OCI-LY1 (cell line): ENCODE results near the gene HACE1.

Source experiments
- H2AFZ ChIP-seq: fragments of 200-600 bp; sonication (generic), shearing (Covaris generic); 2 replicates; pipeline ENCODE4 v1.6.0; 2014; ENCODE audit warnings: antibody characterized with exemption, mild to moderate bottlenecking, low read length
- H3F3A ChIP-seq: fragments of 200-600 bp; sonication (generic), shearing (Covaris generic); 2 replicates; pipeline ENCODE4 v1.6.0; 2014; ENCODE audit warnings: mild to moderate bottlenecking, antibody characterized with exemption, low read length, moderate library complexity; ENCODE audit not compliant: insufficient read depth
- H3K27ac ChIP-seq: fragments of 200-600 bp; sonication (generic); 2 replicates; pipeline ENCODE4 v1.5.1; 2014; ENCODE audit warnings: low read length, mixed run types, mild to moderate bottlenecking, low read depth; ENCODE audit not compliant: poor library complexity, severe bottlenecking
- H3K27me3 ChIP-seq: fragments of 200-600 bp; sonication (generic); 2 replicates; pipeline ENCODE4 v1.6.0; 2014; ENCODE audit warnings: antibody characterized with exemption, mild to moderate bottlenecking, low read length, moderate library complexity; ENCODE audit not compliant: insufficient read depth
- H3K36me3 ChIP-seq: fragments of 200-600 bp; sonication (generic); 2 replicates; pipeline ENCODE4 v1.6.1; 2014; ENCODE audit warnings: mild to moderate bottlenecking, antibody characterized with exemption, low read length, moderate library complexity, mixed read lengths; ENCODE audit not compliant: insufficient read depth
- H3K4me1 ChIP-seq: fragments of 200-600 bp; sonication (generic); 2 replicates; pipeline ENCODE4 v1.5.1; 2014; ENCODE audit warnings: mild to moderate bottlenecking, low read length, moderate library complexity; ENCODE audit not compliant: insufficient read depth, severe bottlenecking
- H3K4me2 ChIP-seq: fragments of 200-600 bp; sonication (generic), shearing (Covaris generic); 2 replicates; pipeline ENCODE4 v1.6.1; 2014; ENCODE audit warnings: low read length
- H3K4me3 ChIP-seq: fragments of 200-600 bp; sonication (generic); 2 replicates; pipeline ENCODE4 v1.5.1; 2014; ENCODE audit warnings: low read length, low read depth, mild to moderate bottlenecking, mixed read lengths; ENCODE audit not compliant: poor library complexity, severe bottlenecking
- H3K79me2 ChIP-seq: fragments of 200-600 bp; shearing (Covaris generic); 2 replicates; pipeline ENCODE4 v1.6.1; 2016; ENCODE audit warnings: mixed run types, low read length, mixed read lengths; ENCODE audit not compliant: insufficient read depth
- H3K9ac ChIP-seq: fragments of 200-600 bp; sonication (generic), shearing (Covaris generic); 2 replicates; pipeline ENCODE4 v1.6.1; 2014; ENCODE audit warnings: mild to moderate bottlenecking, low read length, mixed read lengths
- H3K9me2 ChIP-seq: fragments of 200-600 bp; sonication (generic), shearing (Covaris generic); 2 replicates; pipeline ENCODE4 v1.6.1; 2014; ENCODE audit warnings: low read depth, mild to moderate bottlenecking, low read length, mixed read lengths
- H3K9me3 ChIP-seq: fragments of 200-600 bp; shearing (Covaris generic); 2 replicates; pipeline ENCODE4 v1.6.1; 2014; ENCODE audit warnings: low read length, mixed read lengths
- H4K20me1 ChIP-seq: fragments of 200-600 bp; sonication (generic), shearing (Covaris generic); 2 replicates; pipeline ENCODE4 v1.6.0; 2016; ENCODE audit warnings: mild to moderate bottlenecking, low read length; ENCODE audit not compliant: insufficient read depth
- EZH2 ChIP-seq: fragments of 200-600 bp; sonication (generic), shearing (Covaris generic); IDR thresholded peaks from 2 replicates; pipeline ENCODE4 v1.8.0; 2017; ENCODE audit warnings: borderline replicate concordance, mixed run types, mild to moderate bottlenecking, antibody characterized with exemption, low read length, moderate library complexity, mixed read lengths
- TF ChIP-seq, protein P1 (sequence below): fragments of 200-600 bp; sonication (generic), shearing (Covaris generic); IDR thresholded peaks from 2 replicates; pipeline ENCODE4 v1.5.1; 2017; ENCODE audit warnings: mild to moderate bottlenecking, antibody characterized with exemption, low read length, moderate library complexity, mixed read lengths

The HACE1 gene

GRCh38 chr6:104704191-104704590, 155.5 kb downstream of the HACE1 start:
- Histone ChIP-seq H3K4me2 (no peak overlapping the region), H3K4me1 (no peaks in the 10 kb centered on the region), H3K79me2 (no peaks in the 10 kb centered on the region), H2AFZ (no peak overlapping the region), H3K9me3 (no peaks in the 10 kb centered on the region), H4K20me1 (no peaks in the 10 kb centered on the region), H3K27me3 (no peaks in the 10 kb centered on the region), H3F3A (no peaks in the 10 kb centered on the region), H3K36me3 (no peaks in the 10 kb centered on the region), H3K4me3 (no peak overlapping the region), H3K9me2 (no peaks in the 10 kb centered on the region), H3K9ac (no peak overlapping the region), H3K27ac (no peak overlapping the region)
- TF ChIP-seq, protein P1, sequence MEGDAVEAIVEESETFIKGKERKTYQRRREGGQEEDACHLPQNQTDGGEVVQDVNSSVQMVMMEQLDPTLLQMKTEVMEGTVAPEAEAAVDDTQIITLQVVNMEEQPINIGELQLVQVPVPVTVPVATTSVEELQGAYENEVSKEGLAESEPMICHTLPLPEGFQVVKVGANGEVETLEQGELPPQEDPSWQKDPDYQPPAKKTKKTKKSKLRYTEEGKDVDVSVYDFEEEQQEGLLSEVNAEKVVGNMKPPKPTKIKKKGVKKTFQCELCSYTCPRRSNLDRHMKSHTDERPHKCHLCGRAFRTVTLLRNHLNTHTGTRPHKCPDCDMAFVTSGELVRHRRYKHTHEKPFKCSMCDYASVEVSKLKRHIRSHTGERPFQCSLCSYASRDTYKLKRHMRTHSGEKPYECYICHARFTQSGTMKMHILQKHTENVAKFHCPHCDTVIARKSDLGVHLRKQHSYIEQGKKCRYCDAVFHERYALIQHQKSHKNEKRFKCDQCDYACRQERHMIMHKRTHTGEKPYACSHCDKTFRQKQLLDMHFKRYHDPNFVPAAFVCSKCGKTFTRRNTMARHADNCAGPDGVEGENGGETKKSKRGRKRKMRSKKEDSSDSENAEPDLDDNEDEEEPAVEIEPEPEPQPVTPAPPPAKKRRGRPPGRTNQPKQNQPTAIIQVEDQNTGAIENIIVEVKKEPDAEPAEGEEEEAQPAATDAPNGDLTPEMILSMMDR = no peak
- no peak for TF ChIP-seq EZH2

DNA sequence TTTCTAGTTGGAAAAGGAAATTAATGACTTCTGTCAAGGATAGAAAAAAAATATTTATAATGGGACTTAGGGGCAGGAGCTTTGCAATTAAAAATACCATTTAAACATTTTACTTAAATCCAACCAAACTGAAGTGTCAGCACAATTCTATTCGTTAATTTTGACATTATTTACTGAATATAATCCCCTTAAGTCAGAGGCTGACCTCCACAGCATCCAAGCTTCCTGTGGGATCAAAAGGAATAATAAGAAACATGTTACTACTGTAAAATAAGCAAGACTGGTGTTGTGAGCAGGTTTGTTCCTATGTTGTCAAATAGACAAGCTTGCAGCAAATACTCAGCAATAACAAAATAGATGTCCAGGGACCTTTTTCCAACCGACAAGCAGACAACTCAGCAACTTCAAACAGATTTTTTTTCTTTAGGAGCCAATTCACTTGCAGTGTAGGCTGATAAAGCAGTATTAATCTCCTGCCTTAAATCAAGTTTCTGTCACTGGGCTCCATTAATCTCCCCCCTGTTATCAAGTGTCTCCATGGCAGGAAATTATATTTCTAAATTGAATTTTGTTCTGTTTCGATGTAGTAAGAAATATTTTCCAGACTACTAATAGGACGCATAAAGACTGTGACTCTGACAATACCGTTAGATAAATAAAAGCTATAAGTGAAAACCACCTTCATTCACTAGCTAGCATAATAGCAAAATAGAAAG, 157.4 kb downstream of the HACE1 start:
- Histone ChIP-seq H3K9me2 (no peaks in the 10 kb centered on the region), H3F3A (no peaks in the 10 kb centered on the region), H3K27me3 (no peaks in the 10 kb centered on the region), H2AFZ (no peak overlapping the region), H3K4me3 (no peak overlapping the region), H3K27ac (no peak overlapping the region), H3K36me3 (no peaks in the 10 kb centered on the region), H4K20me1 (no peaks in the 10 kb centered on the region), H3K4me2 (no peak overlapping the region), H3K4me1 (no peaks in the 10 kb centered on the region), H3K79me2 (no peaks in the 10 kb centered on the region), H3K9me3 (no peaks in the 10 kb centered on the region), H3K9ac (no peak overlapping the region)
- TF ChIP-seq, protein P1 = no peak
- TF ChIP-seq EZH2 = no peak

DNA sequence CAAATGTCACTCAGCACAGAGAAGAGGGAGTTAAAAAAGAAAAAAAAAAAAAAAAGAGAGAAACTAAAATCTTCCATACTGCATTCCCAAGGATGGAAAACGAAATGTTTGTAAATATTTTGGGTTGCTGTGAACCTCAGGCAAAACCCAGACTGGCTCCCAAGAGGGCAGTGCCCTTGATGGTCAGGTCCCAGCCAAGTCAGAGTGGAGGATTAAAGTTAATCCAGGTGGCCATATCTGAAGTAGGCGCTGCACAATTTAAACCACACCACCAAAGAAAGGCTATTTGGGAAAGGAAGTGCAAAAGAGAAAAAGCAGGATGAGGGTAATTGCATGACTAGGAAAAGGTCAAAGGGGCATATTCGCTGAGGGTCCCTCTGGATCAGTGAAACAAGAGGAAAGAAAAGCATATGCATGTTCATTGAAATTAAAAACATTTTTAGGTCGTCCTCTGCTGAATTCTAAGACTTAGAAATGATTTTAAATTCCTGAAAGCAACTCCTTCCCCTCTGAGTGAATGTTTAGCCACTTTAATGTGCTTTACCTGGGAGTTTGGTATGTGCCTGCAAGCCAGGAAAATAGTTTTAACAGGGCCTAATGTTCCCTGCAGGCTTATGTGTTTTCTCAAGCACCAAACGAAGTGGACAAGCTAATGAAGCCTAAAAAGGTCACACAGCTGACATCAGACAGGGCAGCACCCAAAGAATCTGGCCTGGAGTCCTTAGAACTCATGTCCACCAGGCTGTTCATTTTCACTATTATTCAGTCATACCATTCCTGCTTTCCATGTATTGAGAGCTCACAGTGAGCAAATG, 159.1 kb downstream of the HACE1 start:
- Histone ChIP-seq H3K27ac (no peak overlapping the region), H3K36me3 (no peaks in the 10 kb centered on the region), H3K79me2 (no peaks in the 10 kb centered on the region), H3K27me3 (no peaks in the 10 kb centered on the region), H3F3A (no peaks in the 10 kb centered on the region), H2AFZ (no peak overlapping the region), H3K9ac (no peak overlapping the region), H3K9me2 (no peaks in the 10 kb centered on the region), H4K20me1 (no peaks in the 10 kb centered on the region), H3K4me1 (no peaks in the 10 kb centered on the region), H3K4me3 (no peak overlapping the region), H3K9me3 (no peaks in the 10 kb centered on the region), H3K4me2 (no peak overlapping the region)
- TF ChIP-seq EZH2 = no peak
- TF ChIP-seq, protein P1 = no peak
